NK-92 (cell line): ENCODE measurements around the gene WDR11.

Experiments used
- DNase-seq: peaks from one replicate; lab custom pipeline; 2025; ENCODE audit not compliant: unreplicated experiment; lab: John Stamatoyannopoulos, UW

Gene WDR11

GRCh38 chr10:120945182-120945581 is 94.0 kb downstream of the WDR11 start:
- no peak for DNase-seq

GRCh38 chr10:120945801-120946302 is 94.7 kb downstream of the WDR11 start:
- no peak for DNase-seq

- no peak for DNase-seq
These were observed 95.3 kb downstream of the WDR11 start for GRCh38 chr10:120946497-120946896.

GRCh38 chr10:120948889-120949608 is 97.9 kb downstream of the WDR11 start:
- DNase-seq, result no peak

GRCh38 chr10:120949609-120950031 is 98.5 kb downstream of the WDR11 start:
- no peak for DNase-seq

GRCh38 chr10:120950051-120950561 is 98.9 kb downstream of the WDR11 start:
- no peak for DNase-seq

- DNase-seq, result no peak
These were observed 100.1 kb downstream of the WDR11 start for GRCh38 chr10:120951288-120951687.

GRCh38 chr10:120953897-120954296 is 102.7 kb downstream of the WDR11 start:
- no peak for DNase-seq
